Left hindlimb (tissue), 1 donor: ENCODE measurements around the gene PRKN.

Experiments used
- DNase-seq: peaks from one replicate; pipeline ENCODE4 v3.0.0-alpha.2; 2018

Gene PRKN

DNA sequence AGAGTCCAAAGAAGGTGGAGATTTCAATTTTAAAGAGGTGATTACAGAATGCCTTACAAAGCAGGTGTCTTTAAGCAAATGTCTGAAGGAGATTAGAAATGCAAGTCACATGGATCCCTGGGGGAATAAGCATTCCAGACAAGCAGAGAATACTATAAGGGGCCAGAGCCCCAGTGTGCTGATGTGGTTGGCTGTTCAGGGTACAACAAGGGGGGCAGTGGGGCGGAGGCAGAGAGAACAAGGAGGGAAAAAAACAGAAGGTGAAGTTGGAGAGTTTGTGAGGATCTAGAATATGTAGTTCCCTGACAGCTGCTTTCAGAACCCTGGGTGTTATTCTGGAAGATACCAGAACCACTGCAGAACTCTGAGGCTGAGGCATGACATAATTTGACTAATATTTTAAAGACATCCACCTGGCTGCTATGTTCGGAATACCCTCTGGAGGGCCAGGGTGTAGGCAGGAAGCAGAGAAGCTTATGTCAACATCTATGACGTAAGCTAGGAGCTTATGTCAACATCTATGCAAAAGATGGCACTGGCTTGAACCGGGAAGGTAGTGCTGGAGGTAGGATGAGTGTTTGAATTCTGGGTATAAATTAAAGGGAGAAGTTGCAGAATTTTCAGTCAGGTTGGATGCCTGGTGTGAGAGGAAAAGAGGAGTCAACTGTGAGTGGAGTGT is 1177.5 kb downstream of the PRKN start:
- DNase-seq, result no peak

DNA sequence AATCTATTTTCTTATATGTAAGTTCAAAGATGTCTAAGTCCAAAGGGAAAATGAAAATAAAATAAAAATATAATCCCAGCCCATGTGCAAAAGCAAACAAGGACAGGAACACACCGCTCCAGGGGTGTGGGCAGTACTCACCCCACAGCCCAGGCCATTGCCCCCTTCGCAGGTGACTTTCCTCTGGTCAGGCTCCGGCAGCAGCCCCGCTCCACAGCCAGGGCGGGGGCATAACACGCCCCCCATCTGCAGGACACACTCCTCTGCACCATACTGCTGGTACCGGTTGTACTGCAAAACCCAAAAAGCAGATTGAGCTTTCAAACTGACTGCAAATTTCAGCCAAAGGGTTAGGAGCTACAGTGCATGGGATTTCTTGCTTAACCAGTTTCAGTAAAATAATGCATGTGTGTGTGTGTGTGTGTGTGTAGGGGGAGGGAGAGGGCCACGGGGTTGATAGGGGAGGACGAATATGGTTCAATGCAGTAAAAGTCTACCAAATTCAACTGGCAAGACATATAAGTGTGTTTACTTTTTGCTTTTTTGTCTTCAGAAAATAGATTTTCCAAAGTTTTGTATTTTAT is 1178.8 kb downstream of the PRKN start:
- no peak for DNase-seq

DNA sequence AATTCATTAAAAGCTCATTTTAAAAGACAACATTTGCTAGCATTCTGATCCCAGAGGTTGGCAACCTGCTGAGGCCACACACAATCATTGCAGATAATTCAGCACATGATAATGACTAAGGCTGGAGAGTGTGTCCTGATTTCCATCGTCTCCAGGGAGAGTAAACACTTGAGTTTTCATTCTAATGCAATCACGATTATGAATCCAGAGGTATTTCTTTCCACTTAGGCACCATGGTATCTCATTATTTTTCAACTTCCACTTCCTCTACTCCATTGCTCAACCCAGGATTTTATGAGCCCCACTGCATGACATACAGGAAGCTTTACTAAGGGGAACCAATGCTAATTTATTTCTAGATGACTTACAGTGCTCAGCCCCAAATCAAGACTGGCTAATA is 1179.9 kb downstream of the PRKN start:
- DNase-seq, result no peak

DNA sequence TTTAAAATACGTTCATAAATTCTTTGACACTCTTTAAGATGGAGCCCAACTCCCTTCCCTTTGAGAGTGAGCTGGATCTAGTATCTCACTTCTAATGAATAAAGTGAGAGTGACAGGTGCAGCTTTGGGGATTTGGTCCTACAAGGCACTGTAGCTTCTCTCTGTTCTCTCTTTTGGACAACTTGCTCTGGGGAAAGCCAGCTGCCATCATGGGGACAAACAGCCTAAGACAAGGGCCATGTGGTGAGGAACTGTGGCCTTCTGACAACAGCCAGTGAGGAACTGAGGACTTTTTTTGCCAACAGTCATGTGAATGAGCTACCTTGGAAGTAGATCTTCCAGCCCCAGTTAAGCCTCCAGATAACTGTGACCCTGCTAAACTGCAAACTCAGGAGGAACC is 1180.9 kb downstream of the PRKN start:
- no peak for DNase-seq

DNA sequence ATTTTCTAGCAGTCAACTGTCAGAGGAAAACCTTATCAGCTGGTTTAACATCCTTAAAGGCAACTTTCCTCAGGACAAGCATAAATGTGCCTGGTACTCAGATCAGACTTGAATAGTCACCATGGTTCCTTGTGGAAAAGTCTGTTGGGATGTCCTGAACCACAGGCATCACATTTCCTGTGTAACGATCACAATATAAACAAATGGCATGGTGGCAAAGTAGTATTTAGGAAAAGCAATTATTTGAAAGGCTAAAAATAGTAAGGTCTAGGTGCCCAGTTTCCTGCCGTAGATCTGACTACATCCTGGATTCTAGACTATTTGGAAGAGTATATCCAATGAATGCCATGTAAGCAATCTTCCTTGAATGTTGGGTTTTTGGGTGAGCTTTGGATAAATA is 1181.8 kb downstream of the PRKN start:
- DNase-seq, result no peak

DNA sequence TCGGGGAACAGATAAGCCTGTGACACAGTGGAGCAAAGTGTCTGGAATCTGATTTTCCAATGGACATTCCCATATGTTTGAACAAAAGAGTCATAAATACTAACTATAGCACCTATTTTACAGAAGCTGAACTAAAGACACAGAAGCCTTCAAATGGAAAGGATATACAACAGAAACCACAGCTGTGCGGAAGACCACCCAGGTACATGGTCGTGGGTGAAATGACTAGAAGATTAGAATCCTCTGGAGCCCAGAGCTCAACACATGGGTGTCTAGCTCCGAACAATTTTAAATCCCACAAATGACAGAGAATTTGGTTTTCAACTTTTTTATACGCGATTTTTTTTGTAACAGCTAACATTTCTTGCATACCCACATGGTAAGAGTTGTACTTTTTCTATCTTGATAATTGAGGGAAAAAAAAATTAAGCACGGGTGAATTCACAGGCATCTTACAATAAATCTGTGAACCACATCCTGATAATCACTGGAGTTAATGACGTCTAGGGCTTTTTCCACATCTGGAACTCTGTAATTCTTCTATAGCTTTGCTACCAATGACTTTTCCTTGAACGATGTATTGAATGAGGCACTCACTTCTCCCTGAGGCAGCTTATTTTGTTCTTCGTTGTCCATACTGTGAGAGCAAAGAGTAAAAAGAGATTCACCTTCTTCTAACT is 1182.6 kb downstream of the PRKN start:
- no peak for DNase-seq

DNA sequence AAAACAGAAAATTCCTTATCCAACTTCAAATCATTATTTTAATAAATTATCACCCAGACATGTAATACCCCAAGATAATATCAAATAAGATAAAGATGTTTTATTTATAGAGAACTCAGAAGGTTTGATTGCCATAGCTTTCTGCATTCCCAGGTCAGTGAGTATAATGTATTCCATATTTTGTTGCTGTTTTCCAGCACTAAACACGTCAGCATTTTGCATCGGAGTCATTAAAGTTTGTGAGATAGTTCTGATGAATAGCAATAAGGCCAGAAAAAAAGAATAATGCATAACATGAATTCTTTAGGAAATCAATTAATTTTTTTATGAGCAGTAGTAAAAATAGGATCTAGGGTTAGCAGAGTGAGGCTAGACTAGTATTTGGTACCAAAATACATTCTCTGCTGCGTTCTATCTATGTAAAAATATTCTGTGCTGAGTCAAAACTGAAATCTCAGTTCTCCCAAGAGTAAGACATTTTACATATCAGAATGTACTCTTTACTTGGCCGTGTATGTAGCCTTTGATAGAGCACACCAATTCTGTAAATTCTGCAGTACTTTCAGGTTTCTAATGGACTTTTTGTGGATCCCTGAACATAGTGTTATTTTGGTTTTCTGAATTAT is 1183.8 kb downstream of the PRKN start:
- no peak for DNase-seq

DNA sequence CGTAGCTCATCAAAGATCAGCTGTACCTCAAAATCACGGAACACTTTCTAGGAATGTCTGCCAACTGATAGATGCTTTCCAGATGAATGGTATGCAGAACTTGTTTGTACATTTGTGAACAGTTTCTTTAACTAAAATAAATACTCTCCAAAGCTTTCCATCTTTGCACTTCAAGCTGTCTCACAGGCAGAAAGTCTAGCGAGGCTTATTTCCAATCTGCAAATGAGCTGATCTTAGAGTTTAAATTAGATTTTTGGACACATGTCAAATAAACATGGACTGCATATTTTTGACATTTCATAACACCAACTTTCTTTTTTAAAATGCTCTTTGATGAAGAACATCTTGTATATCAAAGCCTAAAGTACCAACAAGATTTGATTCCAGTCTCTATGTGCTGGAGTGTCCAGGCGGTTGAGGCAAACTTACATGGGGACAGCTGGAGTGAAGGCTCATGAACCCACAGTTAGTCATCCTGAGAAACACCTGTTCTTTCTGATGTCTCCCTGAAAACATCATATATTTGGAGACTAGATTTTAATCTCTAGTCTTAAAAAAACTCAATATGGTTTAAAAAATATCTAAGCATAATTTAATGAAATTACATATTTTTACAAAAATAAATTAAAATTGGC is 1185.1 kb downstream of the PRKN start:
- DNase-seq, result no peak

DNA sequence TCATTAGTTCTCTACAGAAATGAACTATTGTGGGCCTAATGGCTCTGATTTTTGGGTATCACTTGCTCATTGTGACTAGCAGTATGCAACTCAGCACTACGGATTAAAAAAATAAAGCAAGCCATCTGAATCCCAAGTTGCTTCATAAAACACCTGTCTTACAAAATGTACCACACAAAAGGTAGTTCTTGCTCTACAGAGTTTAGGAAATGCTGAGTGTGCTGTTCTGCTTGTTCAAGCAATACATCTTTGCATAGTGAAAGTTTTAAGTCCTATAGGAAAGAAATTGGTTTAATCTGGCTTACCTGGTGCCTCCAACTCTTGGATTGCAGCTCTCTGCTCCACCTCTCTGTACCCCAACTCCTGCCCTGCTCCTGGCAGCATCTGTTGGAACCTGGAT is 1187.0 kb downstream of the PRKN start:
- DNase-seq, result no peak

DNA sequence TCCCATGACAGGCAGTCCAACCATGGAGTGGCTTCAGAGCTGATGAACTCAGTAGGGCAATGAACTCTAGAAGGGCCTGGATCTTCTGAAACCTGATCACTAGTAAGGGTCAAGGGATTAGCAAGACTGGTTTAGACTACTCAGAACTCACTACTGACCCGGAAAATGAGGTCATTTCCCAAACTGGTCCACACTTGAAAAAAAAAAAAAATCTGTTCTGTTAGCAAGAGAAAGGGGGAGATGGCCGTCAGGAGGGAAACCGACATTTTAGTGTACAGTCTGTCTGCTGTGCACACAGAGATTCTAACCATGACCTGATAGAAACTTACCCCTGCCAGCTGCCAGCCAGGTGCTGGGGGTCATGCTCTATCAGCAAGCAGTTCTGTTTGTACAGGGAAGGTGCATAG is 1191.3 kb downstream of the PRKN start:
- no peak for DNase-seq

DNA sequence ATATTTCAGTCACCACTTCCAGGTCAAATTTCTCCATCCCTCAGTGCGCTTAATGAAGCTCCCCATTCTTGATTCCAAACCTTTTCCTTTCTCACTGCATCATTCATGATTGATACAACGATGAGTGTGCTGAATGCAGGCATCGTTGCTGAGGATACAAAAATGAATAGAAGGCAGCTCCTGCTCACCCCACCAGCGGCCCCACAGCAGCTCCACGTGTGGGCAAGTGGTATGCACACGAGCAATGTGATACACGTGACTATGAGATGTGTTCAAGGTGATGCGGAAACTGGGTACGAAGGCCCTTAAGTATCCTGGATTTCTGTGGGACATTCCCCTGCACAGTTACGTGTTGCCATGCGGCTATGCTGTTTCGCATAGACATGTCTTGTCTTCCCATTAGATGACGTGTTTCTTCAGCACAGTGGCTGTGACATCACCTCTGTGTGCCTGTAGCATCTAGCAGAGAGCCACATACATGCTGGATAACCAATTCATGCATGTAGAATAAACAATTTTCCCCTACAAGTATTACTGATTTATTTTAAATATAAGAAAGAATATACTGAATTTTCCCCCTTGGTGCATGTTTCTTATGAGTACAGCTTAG is 1193.2 kb downstream of the PRKN start:
- DNase-seq, result no peak

DNA sequence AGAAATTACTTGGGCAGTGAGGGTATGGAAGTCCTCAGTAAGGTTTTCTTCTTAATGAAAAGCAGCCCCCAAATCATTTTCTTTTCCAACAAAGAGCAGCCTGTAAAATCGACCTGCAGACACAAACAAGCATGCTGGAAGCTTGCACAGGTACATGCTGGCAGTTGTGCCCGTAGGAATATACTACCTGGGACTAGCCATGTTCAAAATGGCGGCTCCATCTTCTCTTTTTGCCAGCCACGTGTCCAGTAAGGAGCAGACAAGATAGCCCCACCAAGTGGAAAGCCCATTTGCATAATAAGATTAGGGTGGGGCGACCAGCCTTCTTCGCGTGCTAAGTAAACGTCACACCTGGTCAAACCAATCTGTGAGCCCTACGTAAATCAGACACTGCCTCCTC is 1194.3 kb downstream of the PRKN start:
- no peak for DNase-seq

DNA sequence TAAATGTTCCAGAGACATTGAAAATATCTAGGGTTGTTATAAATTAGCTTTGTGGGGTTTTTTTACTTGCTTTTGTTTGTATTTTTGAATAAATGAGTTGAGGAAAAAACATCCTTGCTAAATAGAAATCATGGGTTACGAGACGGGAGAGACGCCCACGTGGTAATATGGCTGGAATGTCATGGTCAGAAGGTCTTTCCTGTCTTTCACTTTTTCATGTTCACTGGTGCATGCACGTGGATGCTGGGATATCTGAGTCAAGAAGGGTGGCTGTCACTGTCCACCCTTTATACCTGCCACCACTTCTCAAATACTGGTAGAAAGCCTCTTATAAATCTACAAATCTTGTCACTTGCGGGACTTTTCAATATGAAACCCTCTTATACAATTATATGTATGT is 1195.0 kb downstream of the PRKN start:
- no peak for DNase-seq

DNA sequence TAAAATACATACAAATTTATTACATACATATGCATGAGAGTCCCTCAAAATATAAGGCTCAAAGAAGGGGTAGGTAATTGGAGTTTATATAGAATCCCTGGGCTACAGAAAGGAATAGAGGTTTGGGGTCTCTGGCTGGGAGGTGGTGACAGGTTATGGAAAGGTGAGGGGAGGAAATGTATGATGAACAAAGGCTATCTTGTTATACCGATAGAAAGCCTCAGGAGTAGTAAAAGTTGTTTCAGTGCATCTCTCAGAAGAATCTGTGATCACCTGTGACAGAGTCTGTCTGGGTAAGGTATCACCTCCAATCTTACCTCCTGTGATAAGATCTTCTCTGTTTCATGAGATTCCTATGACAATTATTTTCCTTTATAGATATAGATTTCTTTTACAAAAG is 1200.8 kb downstream of the PRKN start:
- no peak for DNase-seq

DNA sequence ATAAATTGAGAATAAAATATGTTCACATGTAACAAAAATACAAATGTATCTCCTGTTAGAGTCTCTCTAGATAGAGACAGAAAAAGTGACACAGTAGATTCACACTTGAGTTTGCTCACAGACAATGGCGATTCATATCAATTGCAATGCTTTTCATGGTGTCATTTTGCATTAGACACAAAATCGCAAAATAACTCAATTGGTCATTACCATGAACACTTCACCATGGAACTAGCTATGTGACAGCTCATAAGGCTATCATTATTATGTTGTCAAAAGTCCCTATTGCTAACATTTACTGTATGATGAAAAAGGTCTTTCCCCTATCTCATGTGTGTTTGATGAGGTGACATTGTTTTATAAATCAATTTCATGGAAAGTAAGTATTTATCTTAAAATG is 1204.2 kb downstream of the PRKN start:
- no peak for DNase-seq

DNA sequence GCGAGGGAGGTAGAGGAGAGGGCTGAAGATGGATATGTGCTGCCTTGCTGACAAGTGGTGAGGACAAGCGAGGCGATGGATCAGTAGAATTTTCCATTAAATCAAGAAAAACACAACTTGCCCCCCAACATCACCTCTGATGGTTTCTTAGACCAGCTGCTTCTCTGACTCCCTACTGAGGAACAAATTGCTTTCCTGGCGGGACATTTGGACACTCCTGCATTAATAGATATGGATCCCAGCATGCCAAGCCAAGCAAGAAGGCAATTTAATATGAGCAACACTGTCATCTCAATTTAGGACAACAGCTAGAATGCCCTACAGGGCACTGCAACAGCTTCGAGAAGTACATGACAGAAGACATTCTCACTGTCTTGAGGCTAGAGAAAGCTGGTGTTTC is 1205.3 kb downstream of the PRKN start:
- DNase-seq, result no peak

DNA sequence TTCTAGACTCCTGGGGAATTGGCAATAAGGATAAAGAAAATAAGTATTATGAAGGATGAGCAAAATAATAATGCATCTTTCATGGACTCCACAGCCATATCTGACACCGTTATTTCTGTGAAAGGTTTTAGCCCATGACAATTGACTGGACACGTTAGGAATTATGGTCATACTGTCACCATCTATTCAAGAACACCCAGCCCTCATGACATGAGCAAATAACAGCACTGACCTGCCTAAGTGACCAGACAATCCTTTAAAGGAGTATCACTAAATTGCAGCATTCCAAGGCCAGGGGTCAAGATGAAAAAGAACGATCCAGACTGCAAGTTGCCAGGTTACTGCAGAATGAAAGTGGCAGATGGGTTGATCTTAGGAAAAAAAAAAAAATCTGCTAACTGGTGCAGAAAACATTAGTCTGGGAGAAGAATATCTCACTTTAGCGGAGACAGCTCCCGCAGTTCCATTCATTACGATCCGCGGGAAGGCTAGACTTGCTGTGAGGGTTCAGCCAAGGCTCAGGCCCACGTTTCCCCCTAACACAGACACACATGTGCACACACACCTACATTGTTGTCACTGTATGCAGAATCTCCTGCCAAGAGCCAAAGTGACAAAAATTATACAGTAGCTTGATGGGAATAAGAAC is 1216.0 kb downstream of the PRKN start:
- no peak for DNase-seq

DNA sequence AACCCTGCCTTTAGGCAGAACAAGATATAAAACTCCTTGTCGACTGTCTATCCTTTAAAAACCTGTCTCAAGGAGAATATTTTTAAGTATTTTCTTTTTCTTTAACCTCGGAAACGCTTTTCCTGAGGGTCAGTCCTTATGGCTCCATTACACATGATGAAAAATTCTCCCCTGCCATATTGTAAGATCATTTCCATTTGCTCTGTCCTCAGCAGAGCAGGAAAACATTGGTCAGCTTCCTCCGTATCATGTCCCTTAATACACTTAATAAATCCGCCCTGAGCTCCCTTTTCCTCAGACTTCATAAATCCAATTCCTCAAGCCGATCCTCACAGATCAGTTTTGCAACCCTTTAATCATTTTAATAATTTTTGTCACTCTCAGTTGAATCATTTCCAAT is 1219.2 kb downstream of the PRKN start:
- DNase-seq, result no peak

DNA sequence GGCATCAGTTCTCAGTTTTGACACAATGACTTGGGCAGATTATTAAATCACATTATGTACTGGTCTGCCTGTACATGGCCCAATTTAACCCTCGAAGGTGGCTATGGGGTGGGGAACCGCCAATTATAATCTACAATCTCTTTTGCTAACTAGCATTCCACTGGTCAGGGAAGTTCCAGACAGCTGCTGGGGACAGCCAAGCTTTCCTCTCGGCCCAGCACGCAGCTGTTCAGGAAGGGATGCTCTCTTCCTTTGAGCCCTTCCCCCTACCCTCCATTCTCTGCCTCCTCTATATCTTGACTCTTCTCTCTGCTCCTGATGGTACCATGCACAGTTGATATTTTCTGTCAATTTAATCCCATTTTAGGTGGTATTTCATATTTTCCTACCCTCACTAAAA is 1220.2 kb downstream of the PRKN start:
- DNase-seq, result no peak

DNA sequence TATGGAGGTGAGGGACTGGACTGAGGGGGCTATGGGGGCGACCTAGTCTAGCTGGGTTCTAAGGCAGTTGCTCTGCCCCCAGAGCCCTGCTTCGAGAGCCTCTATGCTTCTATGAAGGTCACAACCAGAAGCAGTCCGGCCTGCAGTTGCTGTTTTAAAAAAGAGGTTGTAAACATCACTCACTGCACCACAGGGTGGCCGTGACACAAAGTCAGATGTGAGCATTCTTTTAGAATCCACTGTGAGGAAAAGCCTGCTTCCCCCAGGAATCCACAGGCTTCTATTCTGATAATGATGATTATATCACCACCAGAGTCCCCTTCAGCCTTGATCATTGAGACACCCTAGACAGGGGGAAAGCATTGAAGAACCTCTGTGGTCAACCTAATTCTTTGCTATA is 1224.0 kb downstream of the PRKN start:
- DNase-seq, result no peak

DNA sequence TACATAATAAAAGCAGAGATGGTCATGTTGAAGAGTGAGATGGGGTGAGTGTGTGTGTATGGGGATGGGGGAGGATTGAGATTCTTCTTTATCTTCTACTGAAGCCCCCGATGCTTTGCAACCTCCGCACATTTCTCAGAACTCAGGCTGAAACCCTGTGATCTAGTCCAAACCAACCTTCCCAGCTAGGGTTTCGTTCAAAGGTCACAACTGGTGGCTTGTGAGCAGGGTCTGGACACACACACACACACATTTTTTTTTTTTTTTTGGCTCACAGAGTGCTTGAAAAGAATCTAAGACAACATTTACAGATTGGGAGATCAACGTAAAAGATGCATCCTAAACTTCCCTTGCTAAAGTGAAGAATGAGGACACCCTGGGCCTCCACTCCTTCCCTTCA is 1228.7 kb downstream of the PRKN start:
- no peak for DNase-seq

DNA sequence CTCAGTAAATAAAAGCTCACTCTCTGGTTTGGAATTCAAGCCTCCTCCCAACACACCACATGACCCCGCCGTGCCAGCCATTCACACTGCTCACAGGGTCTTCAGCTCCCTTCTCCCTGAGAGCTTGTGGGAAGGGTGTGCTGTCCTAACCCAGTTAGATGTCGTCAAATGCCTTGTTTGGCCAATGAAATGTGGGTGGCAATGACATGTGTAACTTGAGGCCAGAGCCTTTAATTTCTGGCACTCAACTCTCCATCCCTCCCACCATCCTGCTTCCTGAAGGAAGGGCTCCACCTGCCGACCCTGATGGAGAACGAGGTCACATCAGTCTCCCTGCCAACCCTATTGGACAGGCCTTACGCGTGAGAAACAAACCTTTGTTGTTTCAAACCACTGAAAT is 1229.2 kb downstream of the PRKN start:
- DNase-seq, result no peak

DNA sequence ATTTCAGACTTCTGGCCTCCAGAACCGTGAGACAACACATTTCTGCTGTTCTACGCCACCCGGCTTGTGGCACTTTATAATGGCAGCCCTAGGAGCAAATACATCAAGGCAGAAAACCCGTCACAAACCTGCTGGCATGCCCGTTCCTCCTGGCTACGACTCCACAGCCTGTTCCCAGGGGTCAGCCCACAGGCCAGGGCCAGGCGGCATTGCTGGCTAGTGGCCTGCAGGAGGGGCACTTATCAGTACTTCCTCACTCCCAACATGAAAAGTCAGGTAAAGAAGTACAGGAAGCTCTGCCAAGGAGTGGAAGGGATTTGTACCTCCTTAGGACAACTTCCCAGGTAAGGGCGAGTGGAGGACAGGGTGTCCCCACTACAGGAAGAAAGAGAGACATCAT is 1230.6 kb downstream of the PRKN start:
- no peak for DNase-seq
